Stimulated activated CD4-positive, alpha-beta T cell treated with anti-CD3 and anti-CD28 coated beads, Interleukin-4, amount 100 ng/mL, for 24 hours (primary cell): ENCODE results near the gene ZFP62.
"Not testable (repeated sequence)": the region's sequence is repeated elsewhere in the genome, so short reads cannot be mapped to it uniquely, and the experiment has no call there.

ENCODE experiments used
- DNase-seq: peaks from one replicate; pipeline ENCODE4 v3.0.0-alpha.2; 2020

ZFP62 gene

DNA sequence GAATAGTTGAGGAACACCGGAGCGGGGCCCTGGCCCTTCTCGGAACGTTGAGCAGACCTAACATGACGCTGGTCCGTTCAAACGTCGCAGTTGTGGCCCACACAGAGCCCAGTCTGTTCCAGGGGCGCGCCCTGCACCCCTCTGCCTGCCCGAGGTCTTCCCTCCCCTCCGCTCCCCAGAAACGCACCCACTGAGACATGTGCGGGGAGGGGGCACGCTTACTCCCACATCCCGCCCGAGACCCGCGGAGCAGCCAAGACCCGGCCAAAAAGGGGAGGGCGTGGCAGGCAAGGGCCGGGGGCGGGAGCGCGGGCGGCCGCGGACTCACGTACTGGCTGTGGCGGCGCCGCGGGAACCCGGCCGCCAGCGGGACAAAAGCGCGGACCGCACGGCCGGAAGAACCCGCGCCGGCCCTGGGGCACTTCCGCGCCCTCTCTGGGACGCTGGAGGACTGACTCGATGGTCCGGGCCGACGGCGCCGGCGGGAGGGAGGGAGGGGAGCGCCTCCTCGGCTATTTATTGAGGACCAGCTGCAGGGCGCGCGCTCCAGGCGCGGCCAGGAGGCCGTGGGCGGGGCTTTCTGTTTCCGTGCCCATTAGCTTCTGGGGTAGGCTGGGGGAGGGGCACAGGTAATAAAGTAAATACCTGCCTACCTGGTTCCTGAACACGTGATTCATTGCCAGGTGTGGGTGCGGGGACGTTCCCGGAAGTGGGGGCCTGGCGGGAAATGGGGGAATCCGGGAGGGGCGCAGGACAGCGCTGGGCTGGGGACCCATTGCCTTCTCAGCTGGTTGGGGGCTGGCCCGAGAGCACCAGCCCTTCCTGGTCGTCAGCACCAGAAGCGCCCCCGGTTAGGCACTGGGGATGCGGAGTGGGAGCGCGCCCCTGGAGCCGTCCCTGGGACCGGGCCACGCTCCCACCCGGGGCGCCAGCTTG, at the start of gene ZFP62:
ZFP62 (minus strand) TSS at position 390 of the 936 bp plus-strand sequence; CDS start at position 333, 57 bp downstream.
- DNase-seq: peak; percentile 86

DNA sequence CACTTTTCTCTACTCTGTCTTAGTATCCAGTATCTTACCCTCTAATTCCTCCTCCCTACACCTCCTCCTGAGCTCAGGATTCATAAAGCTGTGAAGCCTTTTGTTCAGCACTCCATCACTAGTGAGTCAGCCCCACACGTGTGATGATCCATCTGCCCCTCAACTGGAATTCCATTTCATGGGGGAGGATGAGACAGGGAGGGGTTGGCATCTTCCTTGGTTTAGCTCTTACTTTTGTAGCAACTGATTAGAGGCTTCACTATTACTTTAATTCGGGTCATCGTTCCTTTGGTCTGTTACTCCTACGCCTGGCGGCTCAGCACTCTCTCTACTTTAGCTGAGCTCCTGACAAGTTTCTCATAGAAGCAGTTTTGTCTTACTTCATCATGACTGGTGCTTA, 49.7 kb upstream of the ZFP62 start:
- DNase-seq: no peak

DNA sequence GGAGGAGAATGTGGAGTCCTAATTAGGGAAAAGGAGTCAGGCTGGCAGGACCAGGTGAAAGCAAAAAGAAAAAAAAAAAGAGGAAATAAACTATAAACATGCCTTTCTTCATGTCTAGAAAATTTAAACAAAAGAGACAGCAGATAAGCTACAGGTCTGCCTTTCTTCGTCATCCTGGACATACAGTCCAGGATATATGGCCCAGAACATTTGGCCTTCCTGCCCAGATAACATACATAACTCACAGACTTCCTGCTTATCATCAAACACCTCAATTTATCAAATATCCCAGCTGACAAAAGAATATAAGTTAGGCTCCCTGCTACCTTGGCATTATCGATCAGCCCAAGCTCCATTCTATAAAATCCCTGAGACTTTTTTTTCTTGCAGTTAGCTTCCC, 49.1 kb upstream of the ZFP62 start:
- no peak for DNase-seq

DNA sequence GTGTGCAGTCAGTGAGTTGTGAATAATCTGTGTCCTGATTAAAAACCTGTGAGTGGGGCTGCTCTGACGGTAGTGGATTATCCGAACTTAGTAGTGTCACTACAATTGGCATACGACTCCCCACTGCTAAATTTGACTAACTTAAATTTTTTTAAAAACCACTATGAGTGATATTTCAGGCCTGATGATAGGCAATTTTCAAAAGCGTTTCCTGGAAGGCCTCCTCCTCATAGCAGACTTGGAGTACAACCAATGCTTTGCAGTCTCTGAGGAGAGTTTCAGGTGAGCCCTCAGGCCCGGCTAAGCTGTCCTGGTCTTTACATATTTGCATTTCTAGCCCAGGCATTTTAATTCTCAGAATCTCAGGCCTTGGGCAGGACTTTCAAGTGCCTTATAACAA, 48.7 kb upstream of the ZFP62 start:
- no peak for DNase-seq

DNA sequence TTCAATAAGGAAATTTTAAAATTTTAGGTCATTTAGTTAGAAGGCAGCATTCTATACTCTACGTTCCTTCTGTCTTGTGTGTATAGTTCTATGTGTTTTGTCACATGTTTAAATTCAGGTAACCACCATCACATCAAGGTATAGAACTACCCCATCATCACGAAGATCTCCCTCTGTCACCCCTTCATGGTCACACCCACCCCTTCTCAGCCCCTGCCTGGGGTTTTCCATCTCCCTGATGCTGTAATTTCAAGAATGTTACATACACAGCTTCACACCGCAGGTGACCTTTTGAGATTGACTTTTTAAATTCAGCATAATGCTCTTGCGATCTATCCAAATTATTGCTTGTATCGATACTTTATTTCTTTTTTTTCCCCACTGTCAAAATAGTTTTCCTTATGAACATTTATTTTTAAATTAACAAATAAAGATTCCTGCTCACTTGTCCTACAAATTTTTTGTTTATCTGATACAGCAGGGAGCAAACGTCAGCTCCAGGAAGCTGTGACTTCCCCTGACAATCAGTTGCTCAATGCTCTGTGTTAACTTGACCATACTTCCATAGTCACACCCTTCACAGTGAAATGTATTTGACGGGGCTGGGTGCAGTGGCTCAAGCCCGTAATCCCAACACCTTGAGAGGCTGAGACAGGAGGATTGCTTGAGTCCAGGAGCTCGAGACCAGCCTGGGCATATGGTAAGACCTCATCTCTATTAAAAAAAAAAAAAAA, 48.1 kb upstream of the ZFP62 start:
- no peak for DNase-seq

DNA sequence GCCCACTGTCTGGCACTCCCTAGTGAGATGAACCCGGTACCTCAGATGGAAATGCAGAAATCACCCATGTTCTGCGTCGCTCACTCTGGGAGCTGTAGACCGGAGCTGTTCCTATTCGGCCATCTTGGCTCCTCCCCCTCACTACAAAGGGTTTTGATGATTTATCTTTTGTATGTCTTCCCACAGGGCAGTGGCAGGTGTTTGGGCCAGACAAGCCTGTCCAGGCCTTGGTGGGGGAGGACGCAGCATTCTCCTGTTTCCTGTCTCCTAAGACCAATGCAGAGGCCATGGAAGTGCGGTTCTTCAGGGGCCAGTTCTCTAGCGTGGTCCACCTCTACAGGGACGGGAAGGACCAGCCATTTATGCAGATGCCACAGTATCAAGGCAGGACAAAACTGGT, 47.3 kb upstream of the ZFP62 start:
- no peak for DNase-seq

DNA sequence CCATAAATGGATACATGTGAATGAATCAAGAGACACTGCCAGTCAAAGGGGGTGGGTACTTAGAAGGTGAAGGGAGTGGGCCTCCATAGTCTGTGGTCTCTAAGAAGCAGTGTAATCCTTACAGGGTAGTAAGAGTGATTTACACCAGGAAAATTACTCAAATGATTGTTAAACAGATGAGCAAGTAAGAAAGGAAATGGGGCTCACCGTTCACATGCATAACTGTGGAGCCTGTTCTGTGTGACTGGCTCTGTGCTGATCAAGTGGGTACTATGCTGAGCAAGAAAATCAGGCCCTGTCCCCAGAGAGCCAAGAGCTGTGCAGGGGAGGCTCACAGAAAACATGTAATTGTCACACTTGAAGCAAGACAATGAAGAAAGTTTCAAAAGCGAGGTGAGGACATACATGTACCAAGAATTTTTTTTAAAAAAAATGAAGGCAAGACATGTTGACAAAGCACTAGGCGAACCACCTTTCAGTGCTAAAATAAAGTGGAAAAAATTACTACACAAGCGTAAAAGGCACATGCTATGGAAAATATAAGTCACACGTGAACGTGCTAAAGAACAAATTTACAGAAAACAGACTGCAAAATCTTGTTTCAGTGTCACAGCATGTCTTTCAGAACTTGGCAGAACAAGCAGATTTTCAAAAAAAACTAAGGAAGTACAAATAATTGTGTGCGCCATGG, 40.4 kb upstream of the ZFP62 start:
- DNase-seq: no peak

DNA sequence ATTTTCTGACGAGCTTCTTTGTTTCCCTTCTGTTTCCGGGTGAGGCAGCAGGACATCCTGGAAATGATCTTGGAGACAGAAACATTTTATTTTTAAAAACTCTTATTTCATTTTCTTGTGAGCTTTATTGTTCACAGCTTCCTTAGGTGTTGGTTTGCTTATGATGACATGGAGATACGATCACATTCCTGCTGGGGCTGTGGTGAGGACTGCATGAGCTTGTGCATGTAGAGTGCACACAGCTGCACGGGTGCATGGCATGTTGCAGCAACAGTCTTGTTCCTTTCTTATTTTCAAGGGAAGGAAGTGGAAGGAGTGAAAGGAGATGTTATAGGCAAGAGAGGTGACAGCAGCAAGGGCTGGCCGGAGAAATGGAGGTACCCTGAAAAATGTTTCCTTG, 39.1 kb upstream of the ZFP62 start:
- no peak for DNase-seq

DNA sequence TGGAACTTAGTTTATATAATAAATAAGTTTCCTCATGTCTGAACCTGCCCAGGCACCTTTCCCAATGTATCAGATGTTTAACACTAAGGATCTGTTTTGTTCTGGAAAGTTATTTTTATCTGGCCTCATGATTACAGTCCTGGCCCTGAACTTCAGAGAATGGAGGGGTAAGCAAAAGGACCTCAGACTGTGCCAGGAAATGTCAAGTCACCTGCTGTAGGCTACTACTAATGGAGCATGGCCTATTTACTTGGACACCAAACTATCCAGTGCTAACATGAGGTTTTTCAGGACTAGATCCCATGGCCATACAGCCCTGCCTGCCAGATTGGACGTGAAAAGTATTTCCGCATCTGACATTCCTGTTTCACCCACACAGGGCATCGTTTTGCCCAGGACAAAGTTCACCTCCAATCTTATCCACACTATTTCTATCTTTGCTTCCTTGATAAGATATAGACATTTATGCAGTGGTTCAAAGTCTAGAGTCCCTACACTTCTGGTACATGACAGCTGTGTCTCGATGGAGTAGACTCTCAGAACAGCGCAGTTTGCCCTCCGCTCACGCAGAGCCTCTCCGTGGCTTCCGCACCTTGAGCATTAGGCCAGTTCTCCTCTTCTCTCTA, 37.7 kb upstream of the ZFP62 start, which contains the start of gene BTNL8:
BTNL8 (plus strand) TSS at position 539 of the 626 bp plus-strand sequence. CDS start 152 bp downstream, outside the sequence.
- no peak for DNase-seq

DNA sequence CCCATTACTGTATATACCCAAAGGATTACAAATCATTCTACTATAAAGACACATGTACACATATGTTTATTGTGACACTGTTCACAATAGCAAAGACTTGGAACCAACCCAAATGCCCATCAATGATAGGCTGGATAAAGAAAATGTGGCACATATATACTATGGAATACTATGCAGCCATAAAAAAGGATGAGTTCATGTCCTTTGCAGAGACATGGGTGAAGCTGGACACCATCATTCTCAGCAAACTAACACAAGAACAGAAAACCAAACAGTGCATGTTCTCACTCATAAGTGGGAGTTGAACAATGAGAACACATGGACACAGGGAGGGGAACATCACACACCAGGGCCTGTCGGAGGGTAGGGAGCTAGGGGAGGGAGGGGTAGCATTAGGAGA, 34.3 kb upstream of the ZFP62 start:
- not testable (repeated sequence) for DNase-seq

DNA sequence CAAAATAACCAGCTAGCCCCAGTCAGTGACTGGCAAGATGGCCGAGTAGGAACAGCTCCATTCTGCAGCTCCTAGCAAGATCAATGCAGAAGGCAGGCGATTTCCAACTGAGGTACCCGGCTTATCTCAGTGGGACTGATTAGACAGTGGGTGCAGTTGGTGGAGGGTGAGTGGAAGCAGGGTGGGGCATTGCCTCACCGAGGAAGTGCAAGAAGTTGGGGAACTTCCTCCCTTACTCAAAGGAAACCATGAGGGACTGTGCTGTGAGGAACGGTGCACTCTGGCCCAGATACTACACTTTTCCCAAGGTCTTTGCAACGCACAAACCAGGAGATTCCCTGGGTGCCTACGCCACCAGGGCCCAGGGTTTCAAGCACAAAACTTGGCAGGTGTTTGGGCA, 28.3 kb upstream of the ZFP62 start:
- DNase-seq: no peak

DNA sequence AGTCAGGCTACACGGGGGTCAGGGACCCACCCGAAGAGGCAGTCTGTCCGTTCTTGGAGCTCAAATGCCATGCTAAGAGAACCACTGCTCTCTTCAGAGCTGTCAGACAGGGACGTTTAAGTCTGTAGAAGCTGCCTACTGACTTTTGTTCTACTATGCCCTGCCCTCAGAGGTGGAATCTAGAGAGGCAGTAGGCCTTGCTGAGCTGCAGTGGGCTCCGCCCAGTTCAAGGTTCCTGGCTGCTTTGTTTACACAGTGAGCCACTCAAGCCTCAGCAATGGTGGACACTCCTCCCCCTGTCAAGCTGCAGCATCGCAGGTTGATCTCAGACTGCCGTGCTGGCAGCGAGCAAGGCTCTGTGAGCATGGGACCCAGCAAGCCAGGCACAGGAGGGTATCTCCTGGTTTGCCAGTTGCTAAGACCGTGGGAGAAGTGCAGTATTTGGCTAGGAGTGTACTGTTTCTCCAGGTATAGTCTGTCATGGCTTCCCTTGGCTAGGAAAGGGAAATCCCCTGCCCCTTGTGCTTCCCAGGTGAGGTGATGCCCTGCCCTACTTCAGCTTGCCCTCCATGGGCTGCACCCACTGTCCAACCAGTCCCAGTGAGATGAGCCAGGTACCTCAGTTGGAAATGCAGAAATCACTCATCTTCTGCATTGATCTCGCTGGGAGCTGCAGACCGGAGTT, 24.9 kb upstream of the ZFP62 start:
- not testable (repeated sequence) for DNase-seq

DNA sequence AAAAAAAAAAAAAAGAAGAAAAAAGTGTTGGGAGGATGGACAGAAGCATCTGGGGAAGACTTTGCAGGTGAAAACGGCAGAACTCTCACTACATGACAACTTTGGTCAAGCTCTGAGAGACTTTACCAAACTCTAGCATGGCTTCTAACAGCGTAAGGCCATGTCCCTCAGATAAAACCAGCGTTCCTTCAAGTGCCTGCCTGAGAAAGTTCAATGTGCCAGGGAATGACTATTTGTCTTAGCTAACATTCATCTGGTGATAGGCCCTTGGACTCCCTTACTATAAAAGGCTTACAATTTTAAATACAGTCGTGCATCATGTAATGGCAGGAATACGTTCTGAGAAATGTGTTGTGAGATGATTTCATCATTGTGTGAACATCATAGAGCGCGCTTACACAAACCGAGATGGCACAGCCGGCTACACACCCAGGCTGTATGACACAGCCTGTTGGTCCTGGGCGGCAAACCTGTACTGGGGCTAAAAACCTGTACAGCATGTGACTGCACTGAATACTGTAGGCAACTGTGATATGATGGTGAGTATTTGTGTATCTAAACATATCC, 14.9 kb upstream of the ZFP62 start:
- DNase-seq: no peak

DNA sequence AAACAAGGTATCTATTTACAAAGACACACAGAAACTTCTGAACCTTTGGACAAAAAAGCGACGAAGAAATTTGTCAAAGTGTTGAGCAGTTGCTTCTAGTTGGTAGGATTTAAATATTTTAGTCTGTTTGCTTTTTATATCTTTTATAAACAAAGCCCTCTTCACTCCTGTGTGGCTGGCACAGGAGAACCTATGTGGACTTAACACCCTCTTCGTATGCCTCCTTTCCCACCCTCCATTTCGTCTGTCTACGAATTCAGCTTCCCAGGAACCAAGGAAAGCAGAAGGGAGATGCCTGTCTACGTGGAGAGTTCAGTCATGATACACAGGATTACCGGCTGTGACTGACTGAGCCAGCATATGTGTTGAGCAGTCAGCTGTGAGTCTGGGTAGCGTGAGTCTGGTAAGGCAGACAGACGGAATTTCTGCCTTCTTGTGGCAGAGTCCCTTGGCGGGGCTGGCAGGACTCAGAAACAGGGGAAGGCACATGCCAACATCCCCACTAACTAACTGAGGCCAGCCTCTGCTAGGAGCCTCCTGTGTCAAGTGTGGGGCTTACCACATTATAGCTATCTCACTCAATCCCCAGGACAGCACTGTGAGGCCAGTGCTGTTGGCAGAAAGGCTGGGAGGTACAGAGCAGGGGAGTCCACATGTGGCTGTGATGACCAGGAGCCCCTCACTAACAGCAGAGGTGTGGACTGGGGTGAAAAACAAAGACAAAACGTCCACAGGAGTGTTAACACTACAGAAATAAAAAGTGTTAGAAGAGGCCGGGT, 13.9 kb upstream of the ZFP62 start:
- no peak for DNase-seq

DNA sequence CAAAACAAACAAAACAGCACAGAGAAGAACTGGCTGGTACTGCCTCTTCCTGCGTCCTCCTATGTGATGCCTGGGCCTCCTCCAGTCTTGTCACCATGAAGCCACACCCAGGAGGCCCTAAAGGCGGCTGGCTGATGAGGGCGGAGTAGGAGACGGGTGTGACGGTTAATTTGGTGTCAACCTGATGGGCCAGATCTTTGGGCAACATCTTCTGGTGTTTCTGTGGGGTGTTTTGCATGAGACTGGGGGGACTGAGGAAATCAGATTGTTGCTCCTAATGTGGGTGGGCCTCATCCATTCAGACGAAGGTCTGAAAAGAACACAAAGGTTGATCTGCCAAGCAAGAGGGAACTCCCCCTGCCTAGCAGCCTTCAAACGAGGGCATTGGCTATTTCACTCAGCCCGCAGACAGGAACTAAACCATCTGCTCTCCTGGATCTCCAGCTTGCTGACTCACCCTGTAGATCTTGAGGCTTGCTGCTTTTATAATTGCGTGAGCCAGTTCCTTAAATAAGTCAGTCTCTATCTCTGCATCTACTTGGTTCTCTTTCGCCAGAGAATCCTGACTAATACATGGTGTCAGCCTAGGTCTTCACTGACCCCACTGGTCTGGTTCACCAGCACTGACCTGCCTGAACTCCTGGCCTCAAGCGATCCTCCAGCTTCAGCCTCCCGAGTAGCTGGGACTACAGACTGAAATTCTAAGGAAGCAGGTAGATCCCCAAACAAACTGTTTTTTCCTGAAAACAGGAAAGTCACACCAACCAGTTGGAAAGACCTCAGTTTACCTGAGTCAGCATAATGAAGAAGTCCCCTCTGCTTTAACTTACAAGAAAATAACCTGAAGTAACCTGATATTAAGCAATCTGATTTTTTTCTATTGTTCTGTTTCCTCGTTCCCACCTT, 12.8 kb upstream of the ZFP62 start:
- DNase-seq: no peak

DNA sequence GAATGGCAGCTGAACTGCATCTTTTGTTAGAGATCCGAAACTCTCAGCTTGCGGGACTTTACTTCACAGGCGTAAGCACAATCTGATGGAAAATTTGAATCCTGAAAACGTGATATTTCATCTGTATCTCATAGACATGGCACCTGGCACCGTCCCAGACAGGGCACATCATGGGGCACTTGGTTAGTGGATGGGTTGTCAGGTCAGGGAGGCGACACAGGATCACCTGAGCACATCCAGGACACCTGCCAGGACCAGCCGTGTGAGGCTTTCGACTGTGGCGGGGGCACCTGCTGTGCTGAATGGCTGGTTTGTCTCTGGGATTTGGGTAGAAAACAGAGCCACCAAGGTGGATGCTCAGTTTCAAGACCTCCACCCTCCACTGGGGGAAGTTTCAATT, 11.3 kb upstream of the ZFP62 start:
- no peak for DNase-seq

DNA sequence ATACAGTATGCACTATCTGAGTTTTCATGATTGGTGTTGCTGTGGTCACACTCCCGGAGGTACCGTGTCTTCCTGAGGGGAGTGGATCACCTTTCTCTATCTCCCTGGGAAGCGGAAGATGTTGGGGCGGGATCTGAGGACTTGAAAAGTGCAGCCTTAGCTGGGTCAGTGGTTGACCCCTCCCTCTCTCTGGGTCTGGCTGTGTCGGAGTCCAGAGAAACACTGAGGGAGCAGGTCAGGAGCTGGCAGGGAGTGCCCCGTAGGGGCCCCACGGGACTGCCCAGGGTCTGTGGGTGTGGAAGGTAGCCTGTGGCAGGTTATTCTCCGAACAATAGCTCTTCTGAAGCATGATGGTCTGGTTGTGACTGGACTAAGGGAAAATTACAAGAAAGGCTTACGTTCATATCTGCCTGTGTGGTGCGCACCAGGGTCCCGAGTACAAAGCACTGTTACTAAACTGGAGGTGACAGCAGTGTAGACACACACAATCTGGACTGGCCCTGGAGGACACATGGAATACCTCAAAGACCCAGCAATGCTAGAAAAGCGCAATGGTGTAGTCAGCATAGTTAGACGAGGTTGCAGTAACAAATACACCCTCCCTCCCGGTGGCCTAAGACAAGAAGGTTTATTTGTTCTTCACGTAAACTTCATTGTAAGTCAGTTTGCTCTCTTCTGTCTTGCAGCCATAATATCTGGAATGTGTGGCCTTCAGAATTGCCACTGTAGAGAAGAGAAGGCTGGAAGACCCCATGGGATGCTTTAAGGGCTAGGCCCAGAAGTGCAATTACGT, 9.4 kb upstream of the ZFP62 start:
- no peak for DNase-seq

DNA sequence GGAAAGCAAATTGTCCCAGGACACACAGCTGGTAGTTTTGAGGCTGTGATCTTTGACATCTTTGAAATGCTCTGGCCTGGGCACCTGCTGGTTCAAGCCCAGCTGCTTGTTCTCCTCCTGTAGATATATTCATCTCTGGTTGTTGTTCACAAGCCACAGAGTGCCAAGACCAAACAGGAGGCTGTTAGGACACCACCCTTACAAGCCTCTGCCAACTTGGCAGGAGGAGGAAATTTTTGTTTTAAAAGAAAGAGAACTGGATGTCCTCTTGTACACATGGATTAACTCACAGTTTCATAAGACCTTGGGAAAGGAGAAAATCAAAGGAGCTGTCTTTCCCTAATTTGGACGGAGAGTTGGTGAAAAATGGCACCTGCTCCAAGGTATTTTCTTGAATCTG, 8.5 kb upstream of the ZFP62 start:
- no peak for DNase-seq

DNA sequence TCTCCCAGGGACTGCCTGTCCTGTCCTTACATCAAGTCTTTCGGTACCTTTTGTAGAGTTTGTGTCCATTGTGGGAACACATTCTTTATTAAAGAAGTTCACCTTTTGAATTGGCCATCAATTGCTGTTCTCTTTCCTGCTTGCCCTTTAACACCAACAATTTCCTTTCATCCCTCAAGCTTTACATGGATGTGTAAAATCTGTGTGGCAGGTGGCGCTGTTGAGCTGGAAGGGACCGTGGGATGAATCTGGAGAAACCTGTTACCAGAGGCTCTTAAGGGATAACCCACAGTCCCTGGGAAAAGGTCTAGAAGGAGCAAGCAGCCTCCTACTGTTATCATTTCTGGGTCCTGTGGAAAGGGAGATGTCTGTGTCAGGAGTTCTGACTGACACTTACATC, 7.9 kb upstream of the ZFP62 start:
- DNase-seq: peak; percentile 70
